Effector memory CD8-positive, alpha-beta T cell (primary cell): Measurements from ENCODE around the gene ANKLE1.

Experiments
- ATAC-seq: fragments of 150-1000 bp; cut with Tn5 transposase; replicated peaks from 2 replicates; pipeline ENCODE4 v1.10.0; 2021; ENCODE audit warnings: mild to moderate bottlenecking, moderate library complexity
- DNase-seq, 3 experiments: peaks; one replicate each; pipeline ENCODE4 v3.0.0; 2021
- H3K27ac Mint-ChIP-seq, 2 donors: one replicate each; pipeline ENCODE4 v1.8.0; 2022; ENCODE audit warnings: mild to moderate bottlenecking in 2 of 2, mixed read lengths in 2 of 2, moderate library complexity in 2 of 2
- H3K27me3 Mint-ChIP-seq, 2 donors: one replicate each; pipeline ENCODE4 v1.8.0; 2022; ENCODE audit warnings: mixed read lengths in 2 of 2
- H3K36me3 Mint-ChIP-seq: one replicate; pipeline ENCODE4 v1.8.0; 2022; ENCODE audit warnings: mild to moderate bottlenecking, moderate library complexity, mixed read lengths; ENCODE audit not compliant: insufficient read depth
- H3K4me1 Mint-ChIP-seq, 2 donors: one replicate each; pipeline ENCODE4 v1.8.0; 2022; ENCODE audit warnings: low read depth in 2 of 2, mixed read lengths in 2 of 2
- H3K4me3 Mint-ChIP-seq, 2 donors: one replicate each; pipeline ENCODE4 v1.8.0; 2022; ENCODE audit warnings: mild to moderate bottlenecking in 2 of 2, mixed read lengths in 2 of 2, moderate library complexity in 2 of 2
- H3K9me3 Mint-ChIP-seq, 2 donors: one replicate each; pipeline ENCODE4 v1.8.0; 2022; ENCODE audit warnings: mixed read lengths in 2 of 2

ANKLE1 gene

DNA sequence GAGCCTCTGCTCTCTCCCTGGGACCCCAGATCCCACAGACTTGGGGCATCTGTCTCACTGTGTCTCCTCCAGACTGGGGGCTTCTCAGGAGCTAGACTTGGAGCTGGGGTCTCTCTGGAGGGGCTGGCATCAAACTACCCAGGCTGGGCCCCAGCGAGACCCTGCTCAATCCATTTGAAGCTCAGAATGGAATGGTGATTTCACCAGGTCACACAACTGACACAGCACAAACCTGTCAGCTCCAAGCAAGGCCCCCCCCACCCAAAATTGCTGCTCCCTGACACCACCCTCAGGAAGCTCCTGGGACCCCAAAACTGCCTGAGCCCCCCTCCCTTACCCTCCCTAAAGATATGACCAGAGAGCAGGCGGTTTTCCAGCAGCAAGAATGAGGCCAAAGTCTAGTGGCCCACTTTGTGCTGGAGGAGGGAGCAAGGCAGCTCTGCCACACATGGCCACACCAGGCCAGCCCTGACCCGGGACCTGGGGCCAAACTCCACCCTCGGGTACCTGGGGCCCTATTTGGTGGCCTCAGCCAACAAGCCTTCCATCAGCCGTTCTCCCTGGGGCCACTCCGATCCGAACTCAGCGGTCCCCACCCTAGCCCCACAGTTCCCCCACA is 38.4 kb upstream of the ANKLE1 start:
- Mint-ChIP-seq H3K4me1 (peaks cover 12 to 13% of the 10 kb centered on the region in 2 donors), H3K4me3 (peak overlapping the region in 1 of 2 donors; percentile 66), H3K27me3 (peaks cover 0 to 8% of the 10 kb centered on the region in 2 donors), H3K9me3 (no peaks in the 10 kb centered on the region), H3K27ac (peak overlapping the region in 1 of 2 donors; percentile 26), H3K36me3 (peaks cover 11% of the 10 kb centered on the region)
- ATAC-seq (no peak), DNase-seq (no peak)

DNA sequence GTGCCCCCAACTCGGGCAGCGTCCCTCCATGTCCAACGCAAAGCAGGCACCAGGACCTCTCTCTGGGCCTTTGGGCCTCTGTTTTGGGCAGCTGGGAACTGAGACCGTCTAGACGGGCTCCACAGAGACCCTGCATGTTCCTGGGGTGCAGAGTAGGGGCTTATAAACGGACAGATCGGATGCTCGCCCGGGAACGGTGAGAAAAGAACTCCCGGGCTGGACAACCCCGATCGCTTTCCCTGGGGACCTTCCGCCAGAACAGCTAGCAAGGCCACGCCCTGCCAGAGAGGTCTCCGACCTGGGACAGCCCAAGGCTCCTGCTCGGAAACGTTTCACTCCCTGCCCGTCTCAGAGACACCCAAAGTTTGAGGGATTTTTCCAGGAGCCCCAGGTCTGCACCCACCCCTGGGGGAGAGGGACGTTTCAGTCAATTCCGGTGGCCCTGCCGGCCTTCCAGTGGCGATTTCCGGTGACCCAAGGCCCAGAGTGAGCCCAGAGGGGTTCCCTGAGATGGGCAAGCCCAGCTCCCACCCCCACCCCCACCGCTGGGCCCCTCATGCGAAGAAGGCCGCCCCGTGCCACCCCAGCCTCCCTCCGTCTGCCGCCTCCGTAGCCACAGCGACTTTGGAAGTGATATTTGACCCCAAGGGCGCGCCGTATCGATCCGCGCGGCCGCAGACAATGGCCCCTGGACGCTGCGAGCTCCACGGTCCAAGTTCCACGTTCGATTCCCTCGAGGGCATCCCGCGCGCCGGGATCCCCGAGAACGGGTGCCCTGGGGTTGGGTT is 37.7 kb upstream of the ANKLE1 start:
- H3K4me3 Mint-ChIP-seq = peak overlapping the region; percentile 58 to 66
- H3K27ac Mint-ChIP-seq = peak overlapping the region in 1 of 2 donors; percentile 26
- H3K27me3 Mint-ChIP-seq = peaks cover 0 to 8% of the 10 kb centered on the region in 2 donors
- DNase-seq (no peak), ATAC-seq (no peak)
- peaks cover 11% of the 10 kb centered on the region for H3K36me3 Mint-ChIP-seq
- no peaks in the 10 kb centered on the region for H3K9me3 Mint-ChIP-seq
- peaks cover 12 to 13% of the 10 kb centered on the region in 2 donors for H3K4me1 Mint-ChIP-seq

DNA sequence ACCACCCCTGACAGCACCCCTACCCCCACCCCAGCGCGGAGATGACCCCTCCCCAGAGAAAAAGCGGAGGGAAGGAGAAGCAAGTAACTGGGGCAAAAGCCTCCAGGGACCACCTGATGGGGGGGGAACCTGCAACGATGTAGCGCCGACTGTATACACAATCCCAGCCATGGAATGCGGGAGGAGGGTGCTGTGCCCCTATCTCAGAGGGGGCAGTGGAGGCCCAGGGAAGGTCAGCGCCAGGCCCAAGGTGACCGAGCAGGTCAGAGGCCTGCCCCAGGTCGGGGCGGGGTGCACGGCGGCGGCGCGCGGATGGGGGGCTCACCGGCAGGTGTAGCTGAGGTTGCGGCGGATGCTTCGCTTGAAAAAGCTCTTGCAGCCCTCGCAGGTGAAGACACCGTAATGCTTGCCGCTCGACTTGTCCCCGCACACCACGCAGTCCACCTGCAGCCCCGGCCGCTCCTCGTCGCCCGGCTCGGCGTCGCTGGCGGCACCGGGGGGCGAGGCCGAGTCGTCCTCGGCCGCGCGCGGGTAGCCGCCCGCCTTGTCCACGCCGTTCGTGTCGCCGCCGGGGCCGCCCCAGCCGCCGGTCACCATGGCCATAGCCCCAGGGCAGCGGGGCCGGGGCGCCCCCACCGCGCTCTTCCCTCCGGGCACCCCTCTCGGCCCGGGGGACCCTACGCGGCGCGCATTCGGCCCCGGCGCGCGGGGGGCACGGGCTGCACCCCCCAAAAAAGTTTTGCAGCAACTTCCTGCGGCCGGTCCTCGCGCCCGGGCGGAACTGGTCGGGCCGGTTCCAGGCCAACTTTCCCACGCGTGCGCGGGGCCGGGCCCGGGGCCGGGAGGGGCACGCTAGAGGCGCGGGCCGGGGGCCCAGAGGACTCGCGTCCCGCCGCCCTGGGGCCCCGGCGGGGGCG is 36.8 kb upstream of the ANKLE1 start:
- peak; percentile 7 for ATAC-seq
- H3K4me1 Mint-ChIP-seq = peaks cover 12 to 13% of the 10 kb centered on the region in 2 donors
- peaks cover 11% of the 10 kb centered on the region for H3K36me3 Mint-ChIP-seq
- peak overlapping the region; percentile 58 to 66 for H3K4me3 Mint-ChIP-seq
- no peak for DNase-seq
- H3K27me3 Mint-ChIP-seq = peaks cover 0 to 8% of the 10 kb centered on the region in 2 donors
- H3K27ac Mint-ChIP-seq = no peak overlapping the region
- H3K9me3 Mint-ChIP-seq = no peaks in the 10 kb centered on the region

- H3K27ac Mint-ChIP-seq = peak within 1 kb of the TSS; percentile 65 to 81
Measured at GRCh38 chr19:17245535-17245984, 36.1 kb upstream of the ANKLE1 start, which contains the start of gene NR2F6. NR2F6 (minus strand) TSS chr19:17245919; CDS start chr19:17245220, 699 bp downstream.

GRCh38 chr19:17246681-17247425 is 34.8 kb upstream of the ANKLE1 start:
- Mint-ChIP-seq H3K27me3 (peaks cover 0 to 8% of the 10 kb centered on the region in 2 donors), H3K4me1 (peaks cover 10 to 12% of the 10 kb centered on the region in 2 donors)
- no peak for DNase-seq

More at GRCh38 chr19:17245535-17245984, 36.1 kb upstream of the ANKLE1 start, which contains the start of gene NR2F6:
- no peaks in the 10 kb centered on the region for H3K9me3 Mint-ChIP-seq
- no peak for DNase-seq
- H3K4me1 Mint-ChIP-seq = peaks cover 12 to 13% of the 10 kb centered on the region in 2 donors
- H3K4me3 Mint-ChIP-seq = peak within 1 kb of the TSS; percentile 90 to 91
- ATAC-seq = no peak
- H3K36me3 Mint-ChIP-seq = peaks cover 11% of the 10 kb centered on the region
- H3K27me3 Mint-ChIP-seq = peaks cover 0 to 8% of the 10 kb centered on the region in 2 donors

DNA sequence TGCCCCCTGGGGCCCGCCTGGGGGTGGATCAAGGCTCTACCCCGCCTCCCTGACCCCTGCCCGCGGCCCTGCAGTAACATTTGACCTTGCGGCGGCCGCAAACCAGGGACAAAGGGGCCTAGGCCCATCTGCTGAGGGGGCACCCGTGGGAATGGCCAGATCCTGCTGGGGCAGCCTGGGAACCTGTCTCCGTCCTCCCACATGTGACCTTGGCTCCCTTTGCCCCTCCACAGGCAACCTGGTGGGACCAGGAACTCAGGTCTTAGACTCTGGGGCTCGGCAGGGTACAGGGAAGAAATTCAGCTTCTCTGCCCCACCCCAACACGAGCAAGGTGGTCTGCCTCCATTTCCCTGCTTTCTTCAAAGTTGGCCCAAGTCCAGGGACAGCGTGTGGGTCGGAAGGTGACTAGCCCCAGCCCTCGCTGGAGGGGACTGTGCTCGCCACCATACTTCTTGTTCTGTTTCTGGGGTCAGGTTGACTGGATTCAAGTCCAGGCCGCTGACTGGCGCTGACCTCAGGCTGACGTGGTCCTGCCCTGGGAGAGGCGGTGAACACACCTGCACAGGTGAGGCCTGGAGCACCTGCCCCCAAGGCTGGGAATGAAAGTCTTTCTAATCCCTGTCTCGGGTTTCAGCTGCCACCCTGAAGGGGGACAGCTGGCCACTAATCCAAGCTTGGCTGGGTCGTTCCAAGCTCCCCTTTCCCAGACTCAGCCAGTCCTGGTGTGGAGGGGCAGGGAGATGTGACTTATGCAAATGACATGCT is 33.5 kb upstream of the ANKLE1 start:
- peaks cover 13% of the 10 kb centered on the region for H3K36me3 Mint-ChIP-seq
- DNase-seq = no peak
- peak overlapping the region in 1 of 2 donors; percentile 4 for H3K27ac Mint-ChIP-seq
- H3K9me3 Mint-ChIP-seq = no peaks in the 10 kb centered on the region
- ATAC-seq = no peak
- H3K4me3 Mint-ChIP-seq = no peak overlapping the region
- H3K27me3 Mint-ChIP-seq = peaks cover 0 to 8% of the 10 kb centered on the region in 2 donors
- H3K4me1 Mint-ChIP-seq = peaks cover 10 to 12% of the 10 kb centered on the region in 2 donors

More at GRCh38 chr19:17246681-17247425, 34.8 kb upstream of the ANKLE1 start:
- Mint-ChIP-seq H3K36me3 (peaks cover 11% of the 10 kb centered on the region), H3K9me3 (no peaks in the 10 kb centered on the region), H3K4me3 (peak overlapping the region; percentile 90 to 91), H3K27ac (peak overlapping the region in 1 of 2 donors; percentile 65)
- no peak for ATAC-seq

DNA sequence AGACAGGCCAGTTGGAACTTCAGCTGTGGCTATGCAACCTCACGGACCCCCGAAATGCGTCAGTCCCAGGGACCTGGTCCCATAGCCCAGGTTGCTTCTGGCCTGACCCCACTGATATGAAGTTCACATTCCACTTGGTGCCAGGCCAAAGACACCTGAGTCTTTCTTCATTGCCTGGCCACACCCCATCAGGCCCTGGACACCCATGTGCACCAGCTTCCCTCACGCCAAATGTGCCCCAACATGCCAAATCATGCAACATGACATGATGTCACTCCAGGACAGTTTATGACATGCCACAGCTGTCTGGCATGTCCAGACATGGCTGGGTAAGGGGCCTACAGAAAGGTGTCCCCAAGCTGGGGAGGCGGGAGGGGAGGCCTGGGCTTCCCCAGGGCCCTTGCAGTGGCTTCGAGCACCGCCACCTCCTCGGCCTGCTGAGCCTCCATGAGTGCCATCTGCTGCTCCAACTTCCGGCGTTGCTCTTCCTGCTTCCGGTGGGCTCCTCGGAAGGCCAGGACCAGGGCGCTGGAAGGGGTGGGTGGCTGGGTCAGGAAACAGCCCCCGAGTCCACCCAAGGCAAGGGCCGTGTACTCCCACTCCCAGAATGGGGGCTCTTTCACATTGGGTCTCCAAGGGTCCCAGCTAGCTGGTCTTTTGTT is 31.7 kb upstream of the ANKLE1 start:
- ATAC-seq (no peak), DNase-seq (no peak)
- peaks cover 13% of the 10 kb centered on the region for H3K36me3 Mint-ChIP-seq
- H3K9me3 Mint-ChIP-seq = no peaks in the 10 kb centered on the region
- peaks cover 10 to 12% of the 10 kb centered on the region in 2 donors for H3K4me1 Mint-ChIP-seq
- no peak overlapping the region for H3K27ac Mint-ChIP-seq
- peaks cover 0 to 8% of the 10 kb centered on the region in 2 donors for H3K27me3 Mint-ChIP-seq
- H3K4me3 Mint-ChIP-seq = no peak overlapping the region

DNA sequence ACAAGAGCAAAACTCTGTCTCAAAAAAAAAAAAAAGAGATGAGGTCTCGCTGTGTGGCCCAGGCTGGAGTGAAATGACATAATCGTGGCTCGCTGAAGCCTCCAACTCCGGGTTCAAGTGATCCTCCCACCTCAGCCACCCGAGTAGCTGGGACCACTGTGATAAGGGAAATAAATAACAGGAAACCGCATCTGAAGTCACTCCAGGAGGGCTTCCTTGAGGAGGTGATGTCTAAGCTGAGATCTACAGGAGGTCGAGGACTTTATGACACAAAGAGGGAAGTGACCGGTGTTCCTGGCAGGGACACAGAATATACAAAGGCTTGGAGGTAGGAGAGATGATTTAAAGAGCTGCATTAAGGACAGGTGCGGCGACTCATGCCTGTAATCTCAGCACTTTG is 27.1 kb upstream of the ANKLE1 start:
- ATAC-seq = no peak
- Mint-ChIP-seq H3K27me3 (no peaks in the 10 kb centered on the region), H3K4me1 (no peaks in the 10 kb centered on the region), H3K9me3 (no peaks in the 10 kb centered on the region), H3K27ac (no peak overlapping the region), H3K36me3 (peaks cover 2% of the 10 kb centered on the region), H3K4me3 (no peak overlapping the region)
- DNase-seq = no peak

DNA sequence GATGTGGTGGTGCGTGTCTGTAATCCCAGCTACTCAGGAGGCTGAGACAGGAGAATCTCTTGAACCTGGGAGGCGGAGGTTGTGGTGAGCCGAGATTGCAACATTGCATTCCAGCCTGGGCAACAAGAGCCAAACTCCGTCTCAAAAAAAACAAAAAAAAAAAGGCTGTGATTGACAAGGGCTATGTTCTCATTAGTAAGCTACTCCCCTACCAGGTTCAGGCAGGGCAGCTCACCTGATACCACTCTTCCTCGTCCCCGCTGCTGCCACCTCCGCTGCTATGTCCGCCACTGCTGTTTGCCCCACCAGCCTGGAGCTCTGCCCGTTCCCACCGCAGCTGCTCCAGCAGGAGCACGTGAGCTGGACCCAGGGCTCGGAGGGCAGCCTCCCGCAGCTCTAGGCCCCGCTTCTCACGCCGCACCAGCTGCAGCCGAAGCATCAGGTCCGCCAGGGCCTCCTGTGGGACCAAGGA is 26.5 kb upstream of the ANKLE1 start:
- Mint-ChIP-seq H3K36me3 (peaks cover 2% of the 10 kb centered on the region), H3K4me3 (no peak overlapping the region), H3K4me1 (no peaks in the 10 kb centered on the region), H3K27me3 (no peaks in the 10 kb centered on the region), H3K9me3 (no peaks in the 10 kb centered on the region), H3K27ac (no peak overlapping the region)
- no peak for DNase-seq
- ATAC-seq = no peak

DNA sequence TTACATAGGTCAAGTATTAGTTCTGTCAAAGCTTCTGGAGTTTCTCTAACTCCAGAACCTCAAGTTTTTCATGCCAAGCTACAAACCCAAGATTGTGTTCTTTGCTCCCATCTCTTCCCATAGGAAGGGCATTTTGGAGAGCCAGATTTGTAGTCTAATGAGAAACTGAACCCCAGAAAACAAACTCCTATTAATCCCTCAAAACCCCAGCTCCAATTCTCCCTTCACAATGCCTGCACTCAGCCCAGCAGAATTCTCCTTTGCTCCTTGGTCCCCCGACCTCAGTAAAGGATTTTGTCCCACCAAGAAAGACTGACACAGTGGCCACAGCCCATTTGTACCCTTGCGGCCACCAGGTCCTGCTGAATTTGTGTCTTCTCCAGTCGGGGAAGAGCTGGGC is 25.6 kb upstream of the ANKLE1 start:
- Mint-ChIP-seq H3K27ac (no peak overlapping the region), H3K9me3 (no peaks in the 10 kb centered on the region), H3K27me3 (no peaks in the 10 kb centered on the region), H3K4me1 (peaks cover 6% of the 10 kb centered on the region in 2 donors), H3K4me3 (no peak overlapping the region), H3K36me3 (peaks cover 2% of the 10 kb centered on the region)
- no peak for DNase-seq
- ATAC-seq = no peak

GRCh38 chr19:17259118-17259780 is 22.5 kb upstream of the ANKLE1 start:
- no peaks in the 10 kb centered on the region for H3K36me3 Mint-ChIP-seq
- no peak for DNase-seq
- no peak for ATAC-seq
- peaks cover 6% of the 10 kb centered on the region in 2 donors for H3K4me1 Mint-ChIP-seq
- H3K27me3 Mint-ChIP-seq = no peaks in the 10 kb centered on the region
- H3K4me3 Mint-ChIP-seq = no peak overlapping the region
- H3K9me3 Mint-ChIP-seq = no peaks in the 10 kb centered on the region
- no peak overlapping the region for H3K27ac Mint-ChIP-seq
